ENCODE measurements around the gene CDK11A.

The CDK11A gene

DNA sequence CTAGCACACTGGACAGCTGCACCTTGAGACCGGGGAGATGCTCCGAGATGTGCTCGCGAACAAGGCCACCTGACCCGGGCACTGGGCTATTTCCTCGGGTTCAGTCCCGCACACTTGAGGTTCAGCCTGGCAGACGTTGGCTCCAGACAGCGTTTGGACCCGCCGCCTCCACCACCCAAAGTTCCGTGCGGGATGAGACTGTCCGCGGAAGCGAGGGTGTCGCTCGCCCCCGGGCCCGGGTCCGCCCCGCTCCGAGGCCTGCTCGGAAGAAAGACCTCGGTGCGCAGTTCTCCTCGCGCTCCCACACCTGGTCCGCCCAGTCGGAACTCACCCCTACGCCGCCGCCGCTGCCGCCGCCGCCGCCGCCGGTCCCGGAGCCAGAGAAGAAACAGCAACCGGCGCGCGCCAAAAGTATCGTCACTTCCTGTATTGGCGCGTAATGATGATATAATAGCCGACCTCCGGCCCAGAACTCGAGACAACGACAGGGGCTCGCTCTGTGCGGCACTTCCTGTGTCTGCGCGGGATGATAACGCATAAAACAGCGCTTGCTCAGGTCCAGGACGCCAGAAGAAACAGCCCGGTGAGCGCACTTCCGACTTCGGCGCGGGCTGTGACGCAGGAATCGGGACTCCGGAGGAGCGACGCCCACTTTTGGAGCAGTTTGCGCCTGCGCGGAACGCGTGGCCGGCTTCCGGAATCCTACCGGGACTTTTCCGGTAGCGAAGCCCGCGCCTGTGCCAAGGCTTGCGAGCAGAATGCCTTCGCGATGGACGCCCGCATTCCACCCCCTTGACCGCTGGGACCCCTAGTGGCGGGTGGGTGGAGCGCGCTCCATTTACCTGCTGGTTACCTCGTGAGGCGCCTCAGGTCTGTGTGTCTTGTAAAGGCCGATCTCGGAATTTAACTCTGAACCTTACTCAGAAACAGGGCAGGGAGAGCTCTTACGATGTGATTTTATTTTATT, 65.3 kb downstream of the CDK11A start, which contains the start of gene CDK11B:
TSS of gene CDK11B (minus strand) at position 422 of the 967 bp plus-strand sequence. CDS start 1,519 bp downstream, outside the sequence.
- peak; percentile 94 for DNase-seq
